ENCODE measurements around the gene QRFP.

- TF ChIP-seq CTCF (IDR thresholded peaks at IDR 0.05; ENCODE audit: low read depth, low read length) (no peak), POLR2A (IDR thresholded peaks at IDR 0.05; ENCODE audit: extremely low read depth, insufficient read length) (no peak)
These were observed 17.9 kb upstream of the QRFP start for GRCh38 chr9:130914417-130915095.

All from NB4 (cell line).